Activated T-cell treated with anti-CD3 and anti-CD28 coated beads for 24 hours (primary cell): ENCODE measurements around the gene OSBP2.
A peak's percentile ranks its signal among the peaks of the same experiment; 100 is the strongest.
"Not testable (repeated sequence)": the region's sequence is repeated elsewhere in the genome, so short reads cannot be mapped to it uniquely, and the experiment has no call there.

ENCODE experiments used
- DNase-seq: peaks from one replicate; pipeline ENCODE4 v3.0.0-alpha.2; 2020; ENCODE audit warnings: low read depth

The OSBP2 gene

DNA sequence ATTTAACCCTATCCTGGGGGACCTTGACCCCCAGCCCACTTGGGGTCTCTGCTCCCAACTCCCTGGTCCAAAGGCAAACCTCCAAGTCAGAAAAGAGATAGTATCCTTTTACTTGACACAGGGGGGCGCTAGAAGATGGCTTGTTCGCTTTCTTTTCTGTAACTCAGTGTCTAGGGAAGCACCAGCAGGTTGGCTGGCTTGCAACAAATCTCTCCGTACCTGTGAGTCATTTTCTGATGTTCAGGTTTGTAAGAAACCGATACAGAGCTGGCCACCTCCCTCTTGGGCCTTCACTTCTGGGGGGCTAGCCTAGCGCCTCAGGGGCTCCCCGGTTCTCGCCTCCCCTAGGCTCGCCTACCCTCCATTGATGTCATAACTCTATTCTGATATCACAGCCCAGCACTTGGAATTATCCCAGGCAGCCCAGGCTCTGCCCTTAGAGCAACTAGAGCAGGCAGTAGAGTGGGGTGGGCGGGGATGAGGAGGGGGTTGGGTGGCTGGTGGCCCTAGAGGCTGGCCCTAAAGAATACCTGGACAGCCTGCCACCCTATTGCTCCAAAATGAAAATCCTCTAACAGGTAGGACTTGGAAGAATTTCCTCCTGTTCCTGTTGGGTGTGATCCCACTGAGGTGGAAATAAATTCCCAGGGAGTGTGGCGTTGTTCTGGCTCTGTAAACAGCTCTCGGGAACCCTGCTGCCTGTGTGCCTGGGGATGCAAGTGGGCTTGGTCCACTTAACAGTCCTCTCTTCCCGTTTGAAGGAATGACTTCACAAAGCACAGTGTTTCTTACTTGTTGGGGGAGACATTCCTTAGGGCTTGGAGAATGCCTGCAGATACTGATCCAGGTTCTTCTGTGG, 69.4 kb downstream of the OSBP2 start:
- peak; percentile 38 for DNase-seq

DNA sequence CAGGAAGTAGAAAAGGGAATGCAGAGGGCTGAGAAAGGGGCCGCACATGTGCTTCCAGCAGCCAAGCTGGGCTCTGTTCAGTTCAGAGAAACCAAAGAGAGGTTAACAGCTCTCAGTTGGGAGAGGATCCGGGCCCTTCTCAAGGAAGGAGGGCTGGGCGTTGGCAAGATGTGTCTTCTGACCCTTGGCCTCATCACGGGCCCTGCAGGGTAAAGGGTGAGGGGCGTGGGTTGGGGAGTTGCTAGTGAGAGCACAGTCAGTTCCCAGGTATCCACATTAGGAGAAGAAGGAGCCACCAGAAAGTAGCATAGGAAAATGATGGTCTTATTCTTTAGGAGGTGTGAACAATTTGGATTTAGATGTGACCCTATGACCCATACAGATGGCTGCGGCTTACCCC, 73.0 kb downstream of the OSBP2 start:
- no peak for DNase-seq

DNA sequence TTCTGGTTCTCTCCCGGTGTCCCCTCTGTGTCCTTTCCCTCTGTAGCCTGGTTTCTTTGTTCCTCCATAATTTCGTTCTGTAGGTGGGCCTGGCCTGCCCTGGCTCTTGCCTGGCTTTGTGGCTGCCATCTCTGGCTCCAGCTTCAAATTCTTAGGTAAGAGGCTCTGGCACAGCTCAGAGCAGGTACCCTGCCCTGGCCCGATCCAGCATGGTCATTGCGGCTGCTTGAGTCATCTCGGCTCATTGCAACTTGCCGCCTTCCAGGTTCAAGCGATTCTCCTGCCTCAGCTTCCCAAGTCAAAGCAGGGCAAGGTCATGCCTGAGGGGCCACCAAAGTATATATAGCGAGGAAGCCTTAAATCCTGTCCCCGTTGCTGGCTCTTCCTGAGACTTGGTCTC, 76.0 kb downstream of the OSBP2 start:
- DNase-seq, result no peak

DNA sequence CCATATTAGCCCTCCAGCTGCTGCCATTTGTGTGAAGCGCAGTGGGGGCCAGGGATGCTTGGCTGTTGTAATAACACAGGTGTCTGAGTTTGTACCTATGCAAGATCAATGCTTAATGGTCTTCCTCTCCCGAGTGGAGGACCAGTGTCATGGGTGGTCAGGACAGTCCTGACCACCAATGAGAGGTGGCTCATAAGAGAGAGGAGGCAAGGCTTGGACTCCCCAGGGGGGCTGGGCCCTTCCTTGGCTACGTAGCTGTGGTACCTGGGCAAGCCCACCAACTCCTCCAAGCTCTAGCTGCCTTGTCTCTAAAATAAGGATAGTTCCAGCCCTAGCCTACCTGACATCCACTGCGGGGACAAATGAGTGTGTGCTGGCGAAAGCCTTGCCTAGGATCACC, 79.2 kb downstream of the OSBP2 start:
- DNase-seq, result no peak

DNA sequence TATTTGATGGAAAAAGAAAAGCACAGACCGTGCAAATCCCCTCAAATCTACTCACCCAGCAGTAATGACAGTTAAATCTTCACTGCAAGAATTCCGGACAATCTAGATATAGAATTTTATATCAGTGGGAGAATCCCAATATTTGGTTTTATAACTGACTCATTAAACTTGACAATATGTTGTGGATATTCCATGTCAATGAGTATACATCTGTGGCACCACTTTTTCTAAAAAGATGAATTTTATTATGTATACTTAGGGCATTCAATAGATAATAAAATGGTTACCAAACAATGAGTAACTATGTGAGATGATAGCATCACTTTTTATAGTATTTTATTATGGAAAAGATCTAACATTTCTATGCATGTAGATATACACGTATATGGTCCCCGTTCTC, 79.9 kb downstream of the OSBP2 start:
- no peak for DNase-seq

DNA sequence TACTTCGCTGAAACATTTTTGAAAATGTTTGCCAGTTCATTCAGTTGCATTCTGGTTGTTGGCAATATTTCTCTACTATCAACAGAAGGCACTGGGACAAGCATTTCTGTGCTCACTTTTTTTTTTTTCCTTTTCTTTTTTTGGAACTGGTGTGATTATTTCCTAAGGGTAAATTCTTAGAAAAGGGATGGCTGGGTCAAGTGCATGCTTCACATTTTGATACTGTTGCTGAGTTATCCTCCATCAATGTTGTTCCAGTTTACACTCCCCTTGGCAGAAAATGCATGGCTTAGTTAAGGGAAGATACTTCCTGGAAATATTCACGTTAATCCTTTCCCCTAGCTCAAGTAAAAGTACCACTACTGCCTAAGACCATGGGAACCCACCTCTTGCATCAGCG, 81.8 kb downstream of the OSBP2 start:
- DNase-seq, result no peak

DNA sequence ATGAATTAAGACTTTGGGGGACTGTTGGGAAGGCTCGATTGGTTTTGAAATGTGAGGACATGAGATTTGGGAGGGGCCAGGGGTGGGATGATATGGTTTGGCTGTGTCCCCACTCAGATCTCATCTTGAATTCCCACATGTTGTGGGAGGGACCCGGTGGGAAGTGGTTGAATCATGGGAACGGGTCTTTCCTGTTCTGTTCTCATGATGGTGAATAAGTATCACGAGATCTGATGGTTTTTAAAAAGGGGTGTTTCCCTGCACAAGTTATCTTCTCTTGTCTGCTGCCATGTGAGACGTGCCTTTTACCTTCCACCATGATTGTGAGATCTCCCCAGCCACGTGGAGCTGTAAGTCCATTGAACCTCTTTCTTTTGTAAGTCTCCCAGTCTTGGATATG, 82.5 kb downstream of the OSBP2 start:
- DNase-seq, result not testable (repeated sequence)

DNA sequence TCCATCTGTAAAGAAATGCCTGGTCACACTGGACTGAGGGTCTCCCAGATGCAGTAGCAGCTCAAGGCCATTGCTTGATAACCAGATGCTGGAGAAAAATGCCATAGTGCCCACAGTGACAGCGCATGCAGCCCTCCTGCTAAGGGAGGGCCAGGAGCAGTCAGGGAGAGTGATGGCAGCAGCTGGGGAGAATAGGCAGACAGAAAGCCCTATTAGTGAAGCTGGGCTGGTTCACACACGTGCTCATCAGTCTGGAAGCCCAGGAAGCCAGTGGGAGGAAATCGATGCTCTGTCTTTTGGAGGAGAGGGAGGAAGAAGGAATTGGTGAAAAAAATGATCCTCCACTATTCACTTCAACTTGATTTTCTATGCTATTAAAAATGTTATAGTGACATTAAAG, 82.9 kb downstream of the OSBP2 start:
- no peak for DNase-seq

DNA sequence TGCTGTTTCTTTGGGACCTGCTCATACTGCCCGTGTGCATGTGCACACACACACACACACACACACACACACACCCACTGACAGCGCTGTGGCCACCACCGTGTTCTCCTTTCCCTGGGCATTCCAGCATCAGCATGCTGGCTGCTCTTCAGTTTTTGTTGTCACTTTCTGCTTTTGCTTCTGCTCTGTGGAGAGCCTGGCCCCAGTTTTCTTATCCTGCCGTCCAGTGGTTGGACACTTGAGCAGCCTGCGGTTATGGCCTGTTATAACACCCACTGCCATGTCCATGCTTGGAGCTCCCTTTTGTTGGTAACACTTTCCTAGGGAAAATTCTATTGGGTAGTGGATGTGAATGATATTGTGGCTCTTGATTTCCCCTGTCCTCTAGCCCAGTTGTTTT, 83.6 kb downstream of the OSBP2 start:
- DNase-seq, result no peak

DNA sequence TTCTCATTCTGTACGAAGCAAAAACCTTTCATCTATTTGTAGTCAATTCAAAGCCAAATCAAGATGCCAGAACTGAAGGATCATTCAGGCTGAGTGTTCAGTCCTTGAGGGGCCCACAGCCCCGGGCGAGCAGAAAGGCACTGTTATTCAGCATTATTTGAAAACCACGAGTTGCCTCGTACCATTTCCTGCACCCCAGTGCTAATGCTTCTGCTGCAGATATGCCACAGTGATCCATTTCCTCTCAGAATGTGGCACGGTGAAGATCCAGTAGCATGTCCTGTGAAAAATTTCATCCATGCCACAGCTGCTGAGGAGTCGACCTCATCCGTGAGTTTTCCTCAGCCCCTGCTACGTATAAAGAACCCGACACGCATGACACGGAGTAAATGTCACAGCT, 85.4 kb downstream of the OSBP2 start:
- DNase-seq, result no peak

DNA sequence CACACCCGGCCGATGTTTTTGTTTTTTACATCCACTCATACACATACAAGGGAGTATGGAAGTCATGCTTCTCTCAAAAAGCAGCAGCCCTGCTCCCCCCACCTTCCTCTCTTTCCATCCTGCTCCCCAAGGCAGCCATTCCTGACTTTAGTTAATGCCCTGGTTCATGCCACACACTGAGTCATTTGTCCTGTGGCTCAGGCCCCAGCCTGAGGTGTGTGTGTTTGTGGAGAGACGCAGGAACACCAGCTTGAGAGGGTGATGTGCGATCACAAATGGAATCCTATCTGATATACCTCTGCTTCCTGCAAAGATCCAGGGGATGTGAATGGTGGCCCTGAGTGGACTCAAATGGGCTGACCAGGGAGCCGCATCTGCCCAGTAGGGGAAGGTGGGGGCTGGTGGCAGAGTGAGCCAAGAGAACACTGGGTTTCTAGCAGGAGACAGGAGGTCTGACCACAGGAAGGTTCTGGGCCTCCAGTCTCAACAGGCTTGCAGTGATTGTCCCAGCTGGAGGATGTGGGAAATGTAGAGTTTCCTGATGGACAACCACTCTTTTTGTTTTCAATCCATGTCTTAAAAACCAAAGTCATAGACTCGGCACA, 86.7 kb downstream of the OSBP2 start:
- DNase-seq, result no peak

DNA sequence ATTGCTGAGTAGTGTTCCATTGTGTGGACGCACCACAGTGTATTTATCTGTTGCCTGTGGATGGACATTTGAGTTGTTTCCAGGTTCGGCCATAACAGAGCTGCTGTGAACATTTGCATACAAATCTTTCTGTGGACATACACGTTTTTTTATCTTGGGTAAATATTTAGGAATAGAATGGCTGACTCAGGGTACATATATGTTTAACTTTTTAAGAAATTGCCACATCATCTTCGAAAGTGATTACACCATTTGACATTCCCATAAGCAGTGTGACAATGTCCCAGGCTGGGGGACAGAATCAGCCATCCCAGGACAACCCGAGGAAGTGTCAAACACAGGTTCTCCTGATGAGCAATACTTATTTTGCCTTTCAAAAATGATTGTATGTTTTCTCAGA, 87.9 kb downstream of the OSBP2 start:
- no peak for DNase-seq

DNA sequence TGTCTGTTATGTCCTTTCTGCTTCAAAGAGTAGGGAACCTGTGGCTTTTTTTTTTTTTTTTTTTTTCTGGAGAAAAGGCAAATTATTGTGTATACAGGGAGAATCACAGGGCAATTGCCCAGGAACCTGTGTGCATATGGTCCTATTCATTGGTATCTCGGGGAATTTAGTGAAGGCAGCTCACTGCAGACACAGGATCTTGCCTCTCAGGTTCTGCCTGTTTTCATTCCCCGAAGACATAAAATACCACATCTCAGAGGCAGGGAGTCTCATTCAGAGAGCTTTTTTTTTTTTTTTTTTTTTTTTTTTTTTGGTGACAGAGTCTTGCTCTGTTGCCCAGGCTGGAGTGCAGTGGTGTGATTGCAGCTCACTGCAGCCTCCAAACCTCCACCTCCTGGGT, 88.3 kb downstream of the OSBP2 start:
- no peak for DNase-seq

DNA sequence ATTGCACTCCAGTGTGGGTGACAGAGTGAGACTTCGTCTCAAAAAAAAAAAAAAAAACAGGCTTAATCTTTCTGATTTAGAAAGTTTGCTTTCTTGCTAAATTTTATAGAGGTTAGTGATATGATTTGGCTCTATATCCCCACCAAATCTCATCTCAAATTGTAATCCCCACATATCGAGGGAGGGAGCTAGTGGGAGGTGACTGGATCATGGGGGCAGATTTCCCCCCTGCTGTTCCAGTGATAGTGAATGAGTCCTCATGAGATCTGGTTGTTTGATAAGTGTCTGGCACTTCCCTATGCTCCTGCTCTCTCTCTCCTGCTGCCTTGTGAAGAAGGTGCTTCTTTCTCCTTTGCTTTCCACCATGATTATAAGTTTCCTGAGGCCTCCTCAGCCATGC, 90.9 kb downstream of the OSBP2 start:
- DNase-seq, result no peak

DNA sequence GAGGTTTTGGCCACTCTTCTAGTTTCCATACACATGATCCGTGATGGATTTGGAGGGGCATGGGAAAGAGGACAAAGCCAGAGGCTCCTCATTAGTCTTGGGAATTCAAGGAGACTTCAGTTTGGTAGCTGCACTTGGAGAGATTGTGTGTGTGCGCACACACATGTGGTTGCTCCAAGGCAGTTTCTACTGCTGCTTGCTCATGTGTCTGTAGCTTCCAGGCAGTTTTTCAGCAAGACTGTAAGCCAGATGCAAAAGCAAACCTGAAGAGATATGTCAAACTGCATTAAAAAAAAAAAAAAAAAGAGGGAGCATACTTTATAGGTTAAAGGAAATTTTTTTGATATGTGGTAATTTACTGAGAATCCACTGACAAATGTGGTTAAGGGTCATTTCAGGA, 95.7 kb downstream of the OSBP2 start:
- no peak for DNase-seq

DNA sequence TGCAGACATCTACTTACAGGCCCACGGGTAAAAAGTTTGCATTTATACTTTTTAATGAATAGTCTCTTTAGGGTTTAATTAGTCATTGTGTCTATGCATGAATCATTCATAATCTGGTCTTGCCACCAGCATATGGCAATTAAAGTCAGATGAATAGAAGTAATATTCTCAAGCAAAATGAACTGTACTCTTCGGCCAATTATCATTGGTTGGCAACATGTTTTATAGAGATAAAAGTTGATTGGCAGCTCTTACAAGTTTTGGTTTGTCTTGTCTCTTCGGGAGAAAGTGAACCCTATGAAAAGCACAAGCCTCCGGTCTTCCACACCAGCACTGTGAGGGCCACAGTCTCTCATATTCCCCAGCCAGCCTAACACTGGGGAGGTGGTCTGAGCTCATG, 97.8 kb downstream of the OSBP2 start:
- no peak for DNase-seq

DNA sequence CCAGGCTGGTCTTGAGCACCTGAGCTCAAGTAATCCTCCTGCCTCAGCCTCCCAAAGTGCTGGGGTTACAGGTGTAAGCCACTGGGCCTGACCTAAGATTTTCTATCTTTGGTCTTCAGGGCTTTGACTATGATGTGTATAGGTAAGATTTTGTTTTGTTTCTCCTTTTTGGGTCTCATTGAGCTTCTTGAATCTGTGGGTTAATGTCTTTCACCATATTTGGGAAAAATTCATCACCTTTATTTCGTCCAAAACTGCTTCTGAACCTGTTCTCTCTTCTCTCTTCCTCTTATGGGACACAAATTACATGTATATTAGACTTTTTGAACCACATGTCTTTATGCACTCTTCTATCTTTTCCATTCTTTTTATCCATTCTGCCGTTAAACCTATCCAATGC, 100.4 kb downstream of the OSBP2 start:
- no peak for DNase-seq

DNA sequence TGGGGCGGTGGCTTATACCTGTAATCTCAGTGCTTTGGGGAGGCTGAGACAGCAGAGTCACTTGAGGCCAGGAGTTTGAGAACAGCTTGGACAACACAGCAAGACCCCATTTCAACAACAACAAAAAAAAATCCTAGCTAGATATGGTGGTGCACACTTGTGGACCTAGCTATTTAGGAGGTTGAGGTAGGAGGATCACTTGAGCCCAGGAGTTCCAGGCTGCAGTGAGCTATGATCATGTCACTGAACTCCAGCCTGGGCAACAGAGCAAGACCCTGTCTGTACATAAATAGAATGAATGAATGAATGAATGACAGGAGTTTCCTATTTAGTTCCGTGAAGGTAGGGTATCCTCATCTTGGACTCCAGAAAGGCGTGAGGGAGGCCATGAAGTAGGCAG, 107.0 kb downstream of the OSBP2 start:
- DNase-seq, result no peak

DNA sequence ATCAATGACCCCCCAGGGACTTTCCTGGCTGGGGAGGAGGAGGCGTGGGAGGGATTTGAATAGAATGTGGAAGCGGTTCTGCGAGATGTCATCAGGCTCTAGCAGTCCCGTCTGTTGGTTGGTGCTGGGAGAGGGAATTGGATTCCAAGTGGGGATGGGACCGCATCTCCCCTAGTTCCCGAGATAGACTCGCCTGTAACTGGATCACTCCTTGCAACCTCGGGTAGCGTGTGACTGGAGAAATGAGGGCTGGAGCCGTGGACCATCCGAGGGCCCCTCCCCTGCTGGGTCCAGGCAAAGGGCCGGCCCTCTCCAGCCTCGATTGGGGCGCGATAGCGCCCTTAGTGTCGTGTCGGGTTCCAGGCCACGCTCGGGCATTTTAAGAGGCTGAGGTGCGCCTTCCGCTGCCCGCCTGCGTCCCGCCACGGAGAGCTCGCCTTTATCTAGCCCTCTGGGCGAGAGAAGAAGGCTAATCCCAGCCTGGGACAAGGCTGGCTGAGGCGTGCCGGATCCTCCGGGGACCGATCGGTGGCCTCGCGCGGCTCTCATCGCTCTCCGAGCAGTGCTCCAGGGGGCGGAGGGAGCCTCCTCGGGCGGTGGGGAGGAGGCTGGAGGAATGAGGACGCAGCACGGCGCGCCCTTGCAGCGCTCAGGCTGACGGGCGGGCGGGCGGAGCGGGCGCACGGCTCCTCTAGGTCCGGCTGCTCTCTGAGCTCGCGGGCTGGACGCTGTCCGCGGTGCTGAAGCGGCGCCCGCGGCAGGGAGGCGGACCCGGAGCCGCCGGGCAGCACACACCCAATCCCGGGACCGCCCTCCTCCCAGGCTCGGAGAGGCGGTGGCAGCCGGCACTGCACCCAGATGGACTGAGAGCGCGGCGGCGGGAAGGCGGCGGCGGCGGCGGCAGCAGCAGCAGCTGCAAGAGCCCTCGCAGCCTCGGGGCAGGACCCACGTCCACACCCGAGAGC, 107.8 kb downstream of the OSBP2 start:
- DNase-seq, result peak; percentile 64

DNA sequence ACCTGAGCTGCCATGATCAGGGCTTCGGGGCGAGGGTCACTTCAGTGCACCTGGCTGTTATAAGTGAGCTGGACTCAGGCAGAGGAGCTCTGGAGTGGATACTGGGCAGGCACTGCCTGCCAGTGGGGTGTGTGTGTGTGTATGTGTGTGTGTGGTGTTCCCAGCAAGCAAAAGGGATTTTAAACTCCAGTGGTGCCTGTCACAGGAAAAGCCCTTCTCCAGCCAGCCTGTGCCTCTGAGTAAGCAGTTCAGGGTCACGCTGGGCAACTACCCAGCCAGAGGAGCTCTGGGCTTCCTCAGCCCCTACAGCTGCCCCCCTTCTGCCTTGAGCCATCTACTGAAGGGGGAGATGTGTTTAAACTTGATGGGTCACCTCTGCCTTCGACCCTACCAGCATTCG, 109.0 kb downstream of the OSBP2 start:
- no peak for DNase-seq

DNA sequence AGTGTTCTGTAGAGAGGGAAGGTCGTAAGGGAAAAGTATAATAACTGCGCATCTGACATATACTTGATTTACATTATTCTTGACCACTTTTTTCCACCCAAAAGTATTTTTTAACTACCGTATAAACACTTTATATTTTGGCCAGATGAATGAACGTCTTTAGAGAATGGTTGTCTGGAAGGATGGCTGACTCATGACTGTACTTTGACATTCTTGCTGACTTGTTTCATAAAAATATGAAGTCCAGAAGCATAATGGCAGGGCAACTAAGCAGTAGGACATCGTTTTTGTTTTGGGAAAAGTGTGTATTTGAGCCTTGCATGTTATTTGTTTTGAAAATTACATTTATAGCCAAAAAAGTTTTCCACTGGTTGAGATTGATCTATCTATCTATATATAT, 110.0 kb downstream of the OSBP2 start:
- no peak for DNase-seq

DNA sequence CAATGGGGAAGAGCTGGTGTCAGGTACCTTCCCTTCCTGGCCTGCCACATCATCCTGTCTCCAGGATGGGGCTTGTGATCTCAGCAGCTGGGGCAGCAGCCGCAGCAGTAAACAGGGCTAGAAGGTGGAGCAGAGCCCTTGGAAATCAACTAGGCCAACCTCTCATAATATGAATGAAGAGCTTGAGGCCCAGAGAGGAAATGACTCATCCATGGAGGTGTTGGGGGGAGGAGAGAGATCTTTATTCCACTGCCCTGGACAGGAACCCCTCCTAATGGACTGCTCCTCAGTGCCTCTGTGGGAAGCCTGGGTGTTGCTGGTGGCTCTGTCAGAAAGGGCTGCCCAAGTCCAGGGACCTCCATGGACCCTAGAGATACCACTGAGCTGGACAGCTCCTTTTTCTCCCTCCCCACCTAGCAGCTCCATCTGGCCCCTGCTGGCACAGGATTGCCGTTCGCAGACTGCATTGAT, 111.8 kb downstream of the OSBP2 start:
- no peak for DNase-seq

DNA sequence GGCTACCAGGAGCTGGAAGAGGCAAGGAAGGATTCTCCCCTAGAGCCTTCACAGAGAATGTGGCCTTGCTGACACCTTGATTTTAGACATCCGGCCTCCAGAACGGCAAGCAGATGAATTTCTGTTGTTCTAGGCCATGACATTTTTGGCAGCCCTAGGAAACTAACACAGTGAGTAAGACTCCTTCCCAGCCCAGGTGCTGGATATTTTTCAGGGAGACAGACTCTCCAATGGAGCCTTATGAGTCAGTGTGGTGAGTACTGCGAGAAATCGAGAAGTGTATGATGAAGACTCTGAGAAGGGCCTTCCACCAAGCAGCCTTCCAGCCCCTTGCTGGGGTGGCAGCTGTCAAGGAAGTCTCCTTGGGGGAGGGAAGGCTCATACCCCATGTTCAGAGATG, 114.4 kb downstream of the OSBP2 start:
- DNase-seq, result no peak
